HG03521 (cell line): ENCODE results near the gene ZFP57.

Source experiments
- ATAC-seq: cut with Tn5 transposase; IDR thresholded peaks from one replicate; pipeline ENCODE4 v1.9.1; 2021; ENCODE audit warnings: mild to moderate bottlenecking, moderate library complexity; ENCODE audit not compliant: unreplicated experiment

Gene ZFP57

GRCh38 chr6:29627755-29628418 lies 53.1 kb downstream of the ZFP57 start:
- ATAC-seq = no peak

GRCh38 chr6:29626948-29627754 lies 53.8 kb downstream of the ZFP57 start:
- no peak for ATAC-seq

GRCh38 chr6:29625337-29625930 lies 55.5 kb downstream of the ZFP57 start:
- no peak for ATAC-seq

- no peak for ATAC-seq
These were observed 56.4 kb downstream of the ZFP57 start for GRCh38 chr6:29624520-29624961.
